Measurements from ENCODE around the gene EPHA10.
"Not testable (repeated sequence)": the region's sequence is repeated elsewhere in the genome, so short reads cannot be mapped to it uniquely, and the experiment has no call there.

GRCh38 chr1:37687764-37688163 is 77.2 kb downstream of the EPHA10 start:
- not testable (repeated sequence) for TF ChIP-seq CTCF, POLR2A (IDR thresholded peaks at IDR 0.05)

Data from esophagus squamous epithelium (tissue), 4 donors.